NB4 (cell line): ENCODE data around the gene TMCO6.

Experiments used
- POLR2A ChIP-seq: IDR thresholded peaks from 2 replicates; pipeline ENCODE4 v1.6.1; 2011; ENCODE audit warnings: mild to moderate bottlenecking; ENCODE audit not compliant: insufficient read length; ENCODE audit errors: extremely low read depth
- TF ChIP-seq, protein P1 (sequence below): IDR thresholded peaks from one replicate; pipeline ENCODE4 v1.5.1; 2012; ENCODE audit warnings: low read depth, low read length
- TF ChIP-seq, protein P2 (sequence below): IDR thresholded peaks from 2 replicates; pipeline ENCODE4 v1.6.1; 2011; ENCODE audit warnings: low read depth, low read length

DNA sequence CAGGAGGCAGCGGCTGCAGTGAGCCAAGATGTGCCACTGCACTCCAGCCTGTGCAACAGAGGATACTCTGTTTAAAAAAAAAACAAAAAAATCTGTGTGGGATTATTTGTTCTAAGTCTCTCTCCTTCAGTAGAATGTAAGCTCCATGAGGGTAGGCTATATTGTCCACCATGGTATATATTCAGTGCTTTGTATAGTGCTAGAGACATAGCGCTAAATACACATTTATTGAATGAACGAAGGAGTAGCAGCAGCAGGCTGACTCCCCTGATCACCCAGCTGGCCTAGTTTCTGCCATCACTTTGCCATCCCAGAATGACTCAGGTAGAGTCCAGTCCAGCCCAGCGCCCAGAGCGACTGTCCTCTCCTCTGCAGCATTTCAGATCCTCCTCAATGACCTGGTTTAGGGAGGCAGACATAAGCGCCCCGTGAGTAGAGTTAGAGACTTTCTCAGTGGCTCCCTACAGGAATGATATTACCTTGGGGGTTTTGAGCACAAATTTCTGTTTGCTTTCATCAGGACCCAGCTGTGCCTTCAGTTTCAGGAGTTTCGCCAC, 51.2 kb downstream of the TMCO6 start:
- TF ChIP-seq, protein P1, sequence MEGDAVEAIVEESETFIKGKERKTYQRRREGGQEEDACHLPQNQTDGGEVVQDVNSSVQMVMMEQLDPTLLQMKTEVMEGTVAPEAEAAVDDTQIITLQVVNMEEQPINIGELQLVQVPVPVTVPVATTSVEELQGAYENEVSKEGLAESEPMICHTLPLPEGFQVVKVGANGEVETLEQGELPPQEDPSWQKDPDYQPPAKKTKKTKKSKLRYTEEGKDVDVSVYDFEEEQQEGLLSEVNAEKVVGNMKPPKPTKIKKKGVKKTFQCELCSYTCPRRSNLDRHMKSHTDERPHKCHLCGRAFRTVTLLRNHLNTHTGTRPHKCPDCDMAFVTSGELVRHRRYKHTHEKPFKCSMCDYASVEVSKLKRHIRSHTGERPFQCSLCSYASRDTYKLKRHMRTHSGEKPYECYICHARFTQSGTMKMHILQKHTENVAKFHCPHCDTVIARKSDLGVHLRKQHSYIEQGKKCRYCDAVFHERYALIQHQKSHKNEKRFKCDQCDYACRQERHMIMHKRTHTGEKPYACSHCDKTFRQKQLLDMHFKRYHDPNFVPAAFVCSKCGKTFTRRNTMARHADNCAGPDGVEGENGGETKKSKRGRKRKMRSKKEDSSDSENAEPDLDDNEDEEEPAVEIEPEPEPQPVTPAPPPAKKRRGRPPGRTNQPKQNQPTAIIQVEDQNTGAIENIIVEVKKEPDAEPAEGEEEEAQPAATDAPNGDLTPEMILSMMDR: no peak
- TF ChIP-seq POLR2A: no peak
- TF ChIP-seq, protein P2, sequence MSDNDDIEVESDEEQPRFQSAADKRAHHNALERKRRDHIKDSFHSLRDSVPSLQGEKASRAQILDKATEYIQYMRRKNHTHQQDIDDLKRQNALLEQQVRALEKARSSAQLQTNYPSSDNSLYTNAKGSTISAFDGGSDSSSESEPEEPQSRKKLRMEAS: no peak
